ENCODE measurements around the gene MN1.

DNA sequence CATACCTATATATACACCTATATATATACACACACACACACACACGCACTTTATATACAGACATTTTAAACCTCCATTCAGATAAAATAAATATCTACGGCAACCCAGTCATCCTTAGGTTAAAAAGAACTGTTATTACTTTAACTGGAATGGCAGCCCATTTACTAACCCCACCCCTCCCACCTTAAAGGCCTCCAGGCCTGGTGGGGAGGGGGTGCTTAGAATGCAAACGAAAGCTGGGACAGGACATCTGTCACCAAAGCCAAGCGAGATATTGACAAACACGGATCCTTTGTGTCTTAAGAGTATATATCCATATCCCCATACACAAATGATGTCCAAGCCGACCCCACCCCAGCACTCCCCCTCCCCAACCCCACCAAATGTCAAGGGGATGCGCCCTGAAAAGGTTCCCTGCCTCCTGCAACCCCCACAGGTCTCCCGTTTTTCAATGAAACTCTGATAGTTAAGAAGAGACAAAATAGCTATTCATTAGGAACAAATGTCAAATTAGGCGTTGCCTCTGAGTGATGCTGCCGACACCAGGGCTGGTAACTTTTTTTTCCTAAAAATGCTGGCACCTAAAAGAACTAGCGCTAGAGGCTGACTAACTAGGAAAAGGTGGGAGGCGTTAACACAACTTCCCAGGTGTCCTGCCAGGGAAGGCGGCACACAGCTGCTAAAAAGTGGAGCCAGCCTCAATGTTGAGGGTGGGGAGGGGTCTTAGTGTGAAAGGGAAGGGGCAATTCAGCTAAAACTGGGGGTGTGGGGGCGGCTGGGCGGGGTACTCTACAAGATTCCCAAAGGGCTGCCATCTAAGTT lies 5.6 kb downstream of the MN1 start:
- TF ChIP-seq, protein P1, sequence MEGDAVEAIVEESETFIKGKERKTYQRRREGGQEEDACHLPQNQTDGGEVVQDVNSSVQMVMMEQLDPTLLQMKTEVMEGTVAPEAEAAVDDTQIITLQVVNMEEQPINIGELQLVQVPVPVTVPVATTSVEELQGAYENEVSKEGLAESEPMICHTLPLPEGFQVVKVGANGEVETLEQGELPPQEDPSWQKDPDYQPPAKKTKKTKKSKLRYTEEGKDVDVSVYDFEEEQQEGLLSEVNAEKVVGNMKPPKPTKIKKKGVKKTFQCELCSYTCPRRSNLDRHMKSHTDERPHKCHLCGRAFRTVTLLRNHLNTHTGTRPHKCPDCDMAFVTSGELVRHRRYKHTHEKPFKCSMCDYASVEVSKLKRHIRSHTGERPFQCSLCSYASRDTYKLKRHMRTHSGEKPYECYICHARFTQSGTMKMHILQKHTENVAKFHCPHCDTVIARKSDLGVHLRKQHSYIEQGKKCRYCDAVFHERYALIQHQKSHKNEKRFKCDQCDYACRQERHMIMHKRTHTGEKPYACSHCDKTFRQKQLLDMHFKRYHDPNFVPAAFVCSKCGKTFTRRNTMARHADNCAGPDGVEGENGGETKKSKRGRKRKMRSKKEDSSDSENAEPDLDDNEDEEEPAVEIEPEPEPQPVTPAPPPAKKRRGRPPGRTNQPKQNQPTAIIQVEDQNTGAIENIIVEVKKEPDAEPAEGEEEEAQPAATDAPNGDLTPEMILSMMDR (IDR thresholded peaks at IDR 0.05), result no peak
- no peak for TF ChIP-seq POLR2A (IDR thresholded peaks at IDR 0.05)
